ENCODE results near the gene PARD3B. TPM values are rescaled to one million over a fixed set of nuclear protein-coding genes. Genes with fewer than 3 reads are reported as not detected.

PARD3B gene
- polyA plus RNA-seq, 3 donors, result not detected

GRCh38 chr2:205045706-205046105, 500.4 kb downstream of the PARD3B start:
- Mint-ChIP-seq H3K4me1 (no peaks in the 10 kb centered on the region), H3K36me3 (no peaks in the 10 kb centered on the region), H3K27ac (no peak overlapping the region), H3K27me3 (ENCODE audit: low read depth in 3 of 3) (peaks cover 0 to 1% (median 0%) of the 10 kb centered on the region in 3 donors), H3K9me3 (peaks cover 0 to 7% (median 2%) of the 10 kb centered on the region in 7 donors), H3K4me3 (no peak overlapping the region)
- no peaks in the 10 kb centered on the region for H3K4me1 ChIP-seq (ENCODE audit: control insufficient read depth in 1 of 2, insufficient read depth in 2 of 2, low read length in 2 of 2)
- H3K36me3 ChIP-seq (replicated peaks in 1 of 2; ENCODE audit: control insufficient read depth in 1 of 2, insufficient read depth in 2 of 2, low read length in 2 of 2), result no peaks in the 10 kb centered on the region
- DNase-seq, result no peak
- H3K27ac ChIP-seq (ENCODE audit: low read depth in 1 of 2, low read length in 2 of 2), result no peak overlapping the region
- no peak overlapping the region for H3K9ac ChIP-seq (ENCODE audit: insufficient read depth, low read length, poor library complexity, severe bottlenecking)
- H4K20me1 ChIP-seq (ENCODE audit: insufficient read depth, low read length), result no peaks in the 10 kb centered on the region
- no CpG with 5 or more reads among the region's 2 CpGs for WGBS (ENCODE audit: insufficient coverage)
- H3K79me2 ChIP-seq (ENCODE audit: insufficient read depth, low read length), result no peaks in the 10 kb centered on the region
- no peak overlapping the region for H3K4me3 ChIP-seq (replicated peaks in 1 of 3; ENCODE audit: low read depth in 2 of 3, low read length in 3 of 3)
- intact Hi-C loops (cut with micrococcal nuclease), result no loop called here
- no peak overlapping the region for H3K4me2 ChIP-seq (replicated peaks; ENCODE audit: extremely low read depth, low read length, poor library complexity, severe bottlenecking)
- peaks cover 0 to 3% of the 10 kb centered on the region in 2 donors for H3K9me3 ChIP-seq (replicated peaks in 1 of 2; ENCODE audit: control insufficient read depth in 1 of 2, insufficient read depth in 1 of 2, low read length in 2 of 2)
- TF ChIP-seq, protein P1, sequence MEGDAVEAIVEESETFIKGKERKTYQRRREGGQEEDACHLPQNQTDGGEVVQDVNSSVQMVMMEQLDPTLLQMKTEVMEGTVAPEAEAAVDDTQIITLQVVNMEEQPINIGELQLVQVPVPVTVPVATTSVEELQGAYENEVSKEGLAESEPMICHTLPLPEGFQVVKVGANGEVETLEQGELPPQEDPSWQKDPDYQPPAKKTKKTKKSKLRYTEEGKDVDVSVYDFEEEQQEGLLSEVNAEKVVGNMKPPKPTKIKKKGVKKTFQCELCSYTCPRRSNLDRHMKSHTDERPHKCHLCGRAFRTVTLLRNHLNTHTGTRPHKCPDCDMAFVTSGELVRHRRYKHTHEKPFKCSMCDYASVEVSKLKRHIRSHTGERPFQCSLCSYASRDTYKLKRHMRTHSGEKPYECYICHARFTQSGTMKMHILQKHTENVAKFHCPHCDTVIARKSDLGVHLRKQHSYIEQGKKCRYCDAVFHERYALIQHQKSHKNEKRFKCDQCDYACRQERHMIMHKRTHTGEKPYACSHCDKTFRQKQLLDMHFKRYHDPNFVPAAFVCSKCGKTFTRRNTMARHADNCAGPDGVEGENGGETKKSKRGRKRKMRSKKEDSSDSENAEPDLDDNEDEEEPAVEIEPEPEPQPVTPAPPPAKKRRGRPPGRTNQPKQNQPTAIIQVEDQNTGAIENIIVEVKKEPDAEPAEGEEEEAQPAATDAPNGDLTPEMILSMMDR (IDR thresholded peaks at IDR 0.05), result no peak
- no peak overlapping the region for H2AFZ ChIP-seq (ENCODE audit: insufficient read depth, low read depth, low read length, poor library complexity, severe bottlenecking)
- H3K27me3 ChIP-seq (ENCODE audit: control insufficient read depth in 2 of 2, insufficient read depth in 2 of 2, low read length in 2 of 2), result no peaks in the 10 kb centered on the region

DNA sequence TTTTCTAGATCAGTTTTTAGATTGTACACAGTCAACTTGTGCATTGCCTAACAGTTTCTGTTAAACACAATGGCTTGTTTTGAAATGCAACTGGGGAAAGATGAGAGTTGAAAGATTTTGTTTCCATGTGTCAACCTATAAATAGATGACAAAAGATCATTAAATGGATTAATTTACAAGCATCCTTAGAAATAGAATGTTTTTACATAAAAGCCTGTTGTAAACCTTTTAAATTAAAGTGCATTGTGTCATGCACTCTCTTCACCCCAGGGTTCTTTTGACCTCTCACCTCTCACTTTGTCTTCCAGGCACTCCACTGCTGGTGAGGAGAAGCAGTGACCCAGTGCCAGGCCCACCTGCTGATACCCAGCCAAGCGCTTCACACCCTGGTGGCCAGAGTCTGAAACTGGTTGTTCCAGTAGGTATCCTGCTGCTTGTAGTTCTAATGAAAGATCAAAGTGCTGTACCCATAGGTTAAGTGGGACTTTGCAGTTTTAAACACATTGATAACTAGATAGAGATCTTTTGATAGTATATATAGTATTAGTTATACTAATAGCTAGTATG, 502.1 kb downstream of the PARD3B start:
- Mint-ChIP-seq H3K4me1 (no peaks in the 10 kb centered on the region), H3K36me3 (no peaks in the 10 kb centered on the region), H3K27ac (no peak overlapping the region), H3K27me3 (ENCODE audit: low read depth in 3 of 3) (peaks cover 0 to under 1% (median 0%) of the 10 kb centered on the region in 3 donors), H3K4me3 (no peak overlapping the region), H3K9me3 (peaks cover 0 to 7% (median 2%) of the 10 kb centered on the region in 7 donors)
- Histone ChIP-seq H3K9ac (ENCODE audit: insufficient read depth, low read length, poor library complexity, severe bottlenecking) (no peak overlapping the region), H3K27me3 (ENCODE audit: control insufficient read depth in 2 of 2, insufficient read depth in 2 of 2, low read length in 2 of 2) (no peaks in the 10 kb centered on the region), H3K9me3 (replicated peaks in 1 of 2; ENCODE audit: control insufficient read depth in 1 of 2, insufficient read depth in 1 of 2, low read length in 2 of 2) (peaks cover 0 to 3% of the 10 kb centered on the region in 2 donors), H3K27ac (ENCODE audit: low read depth in 1 of 2, low read length in 2 of 2) (no peak overlapping the region), H3K4me1 (ENCODE audit: control insufficient read depth in 1 of 2, insufficient read depth in 2 of 2, low read length in 2 of 2) (no peaks in the 10 kb centered on the region), H3K4me3 (replicated peaks in 1 of 3; ENCODE audit: low read depth in 2 of 3, low read length in 3 of 3) (no peak overlapping the region), H2AFZ (ENCODE audit: insufficient read depth, low read depth, low read length, poor library complexity, severe bottlenecking) (no peak overlapping the region), H3K79me2 (ENCODE audit: insufficient read depth, low read length) (no peaks in the 10 kb centered on the region), H4K20me1 (ENCODE audit: insufficient read depth, low read length) (no peaks in the 10 kb centered on the region), H3K36me3 (replicated peaks in 1 of 2; ENCODE audit: control insufficient read depth in 1 of 2, insufficient read depth in 2 of 2, low read length in 2 of 2) (no peaks in the 10 kb centered on the region), H3K4me2 (replicated peaks; ENCODE audit: extremely low read depth, low read length, poor library complexity, severe bottlenecking) (no peak overlapping the region)
- TF ChIP-seq, protein P1 (IDR thresholded peaks at IDR 0.05), result no peak
- DNase-seq, result no peak
- intact Hi-C loops (cut with micrococcal nuclease), result no loop called here
- 100% methylated on average over 1 of the region's 1 CpG for WGBS (ENCODE audit: insufficient coverage)

Measured in CD14-positive monocyte (primary cell).